C1 segment of cervical spinal cord (tissue), 14 donors: ENCODE data around the gene BUD31.

Source experiments
- DNase-seq, 14 donors: peaks; one replicate each; lab custom pipeline; 2025; lab: John Stamatoyannopoulos, UW

BUD31 gene

GRCh38 chr7:99468336-99468918 lies 59.7 kb downstream of the BUD31 start:
- no peak for DNase-seq
